ENCODE data around the gene SLC22A3. TPM values are rescaled to one million over a fixed set of nuclear protein-coding genes. Genes with fewer than 3 reads are reported as not detected.

Gene SLC22A3
- total RNA-seq, 3 donors from 2014 or later (not counting 1 experiment from before 2014, with no cell fraction given), result not detected

DNA sequence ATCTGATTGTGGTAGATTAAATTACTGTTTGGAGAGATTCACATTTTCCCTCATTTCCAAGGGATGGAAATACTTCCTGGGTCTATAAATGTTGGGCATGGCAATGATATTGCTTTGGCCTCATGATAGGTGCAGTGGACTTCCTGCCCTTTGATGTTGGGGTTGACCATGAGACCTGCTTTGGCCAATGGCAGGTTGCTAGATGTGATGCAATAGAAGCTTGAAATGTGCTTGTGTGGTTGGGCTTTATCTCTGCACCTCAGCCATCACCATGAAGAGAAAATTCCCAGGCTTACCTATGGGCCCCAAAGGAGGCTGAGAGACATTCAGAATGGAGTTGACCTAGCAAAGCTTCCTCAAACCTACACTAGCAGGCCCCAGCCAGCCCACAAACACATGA, 69.4 kb downstream of the SLC22A3 start:
- DNase-seq (no peak), ATAC-seq (no peak)
- intact Hi-C loops (cut with micrococcal nuclease), result no loop called here
- H3K27ac Mint-ChIP-seq, result no peak overlapping the region
- Histone ChIP-seq H3K9me3 (ENCODE audit: control insufficient read depth, insufficient read depth, low read length) (no peaks in the 10 kb centered on the region), H3K4me3 (ENCODE audit: low read length) (no peak overlapping the region), H3K36me3 (ENCODE audit: control insufficient read depth, insufficient read depth, low read length) (no peaks in the 10 kb centered on the region), H3K27ac (ENCODE audit: low read length) (no peak overlapping the region), H3K4me1 (ENCODE audit: control insufficient read depth, insufficient read depth, low read length) (no peaks in the 10 kb centered on the region), H3K27me3 (ENCODE audit: control insufficient read depth, insufficient read depth, low read length) (peaks cover 4% of the 10 kb centered on the region)
- H3K9me3 Mint-ChIP-seq, result no peaks in the 10 kb centered on the region
- H3K27me3 Mint-ChIP-seq (ENCODE audit: low read depth in 2 of 2), result peaks cover 19 to 49% of the 10 kb centered on the region in 2 donors
- TF ChIP-seq, protein P1, sequence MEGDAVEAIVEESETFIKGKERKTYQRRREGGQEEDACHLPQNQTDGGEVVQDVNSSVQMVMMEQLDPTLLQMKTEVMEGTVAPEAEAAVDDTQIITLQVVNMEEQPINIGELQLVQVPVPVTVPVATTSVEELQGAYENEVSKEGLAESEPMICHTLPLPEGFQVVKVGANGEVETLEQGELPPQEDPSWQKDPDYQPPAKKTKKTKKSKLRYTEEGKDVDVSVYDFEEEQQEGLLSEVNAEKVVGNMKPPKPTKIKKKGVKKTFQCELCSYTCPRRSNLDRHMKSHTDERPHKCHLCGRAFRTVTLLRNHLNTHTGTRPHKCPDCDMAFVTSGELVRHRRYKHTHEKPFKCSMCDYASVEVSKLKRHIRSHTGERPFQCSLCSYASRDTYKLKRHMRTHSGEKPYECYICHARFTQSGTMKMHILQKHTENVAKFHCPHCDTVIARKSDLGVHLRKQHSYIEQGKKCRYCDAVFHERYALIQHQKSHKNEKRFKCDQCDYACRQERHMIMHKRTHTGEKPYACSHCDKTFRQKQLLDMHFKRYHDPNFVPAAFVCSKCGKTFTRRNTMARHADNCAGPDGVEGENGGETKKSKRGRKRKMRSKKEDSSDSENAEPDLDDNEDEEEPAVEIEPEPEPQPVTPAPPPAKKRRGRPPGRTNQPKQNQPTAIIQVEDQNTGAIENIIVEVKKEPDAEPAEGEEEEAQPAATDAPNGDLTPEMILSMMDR (IDR thresholded peaks at IDR 0.05), result no peak
- peaks cover 5% of the 10 kb centered on the region for H3K36me3 Mint-ChIP-seq
- H3K4me3 Mint-ChIP-seq, result no peak overlapping the region
- no peaks in the 10 kb centered on the region for H3K4me1 Mint-ChIP-seq

DNA sequence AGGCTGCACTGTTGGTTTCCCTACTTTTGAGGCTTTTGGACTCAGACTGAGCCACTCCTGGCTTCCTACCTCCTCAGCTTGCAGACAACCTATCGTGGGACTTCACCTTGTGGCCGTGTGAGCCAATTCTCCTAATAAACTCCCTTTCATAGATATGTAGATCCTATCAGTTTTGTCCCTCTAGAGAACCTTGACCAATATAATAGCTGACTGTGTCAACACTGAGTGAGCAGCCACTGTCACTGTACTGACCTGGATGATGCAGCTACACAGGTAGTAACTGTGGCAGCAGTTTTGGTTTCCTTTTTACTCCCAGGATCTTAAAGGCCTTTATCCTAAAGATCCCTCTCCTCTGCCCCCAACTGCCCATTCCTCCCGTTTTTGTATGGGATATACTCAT, 70.2 kb downstream of the SLC22A3 start:
- H3K4me1 ChIP-seq (ENCODE audit: control insufficient read depth, insufficient read depth, low read length), result no peaks in the 10 kb centered on the region
- TF ChIP-seq, protein P1 (IDR thresholded peaks at IDR 0.05), result no peak
- H3K9me3 ChIP-seq (ENCODE audit: control insufficient read depth, insufficient read depth, low read length), result no peaks in the 10 kb centered on the region
- H3K4me1 Mint-ChIP-seq, result no peaks in the 10 kb centered on the region
- DNase-seq, result no peak
- H3K27ac ChIP-seq (ENCODE audit: low read length), result no peak overlapping the region
- H3K4me3 ChIP-seq (ENCODE audit: low read length), result no peak overlapping the region
- no peak for ATAC-seq
- WGBS (ENCODE audit: insufficient coverage), result 96% methylated on average over 2 of the region's 3 CpGs
- no peak overlapping the region for H3K27ac Mint-ChIP-seq
- peaks cover 19 to 45% of the 10 kb centered on the region in 2 donors for H3K27me3 Mint-ChIP-seq (ENCODE audit: low read depth in 2 of 2)
- H3K36me3 ChIP-seq (ENCODE audit: control insufficient read depth, insufficient read depth, low read length), result no peaks in the 10 kb centered on the region
- intact Hi-C loops (cut with micrococcal nuclease), result no loop called here
- no peak overlapping the region for H3K4me3 Mint-ChIP-seq
- peaks cover 4% of the 10 kb centered on the region for H3K27me3 ChIP-seq (ENCODE audit: control insufficient read depth, insufficient read depth, low read length)
- no peaks in the 10 kb centered on the region for H3K9me3 Mint-ChIP-seq
- H3K36me3 Mint-ChIP-seq, result peaks cover 5% of the 10 kb centered on the region

DNA sequence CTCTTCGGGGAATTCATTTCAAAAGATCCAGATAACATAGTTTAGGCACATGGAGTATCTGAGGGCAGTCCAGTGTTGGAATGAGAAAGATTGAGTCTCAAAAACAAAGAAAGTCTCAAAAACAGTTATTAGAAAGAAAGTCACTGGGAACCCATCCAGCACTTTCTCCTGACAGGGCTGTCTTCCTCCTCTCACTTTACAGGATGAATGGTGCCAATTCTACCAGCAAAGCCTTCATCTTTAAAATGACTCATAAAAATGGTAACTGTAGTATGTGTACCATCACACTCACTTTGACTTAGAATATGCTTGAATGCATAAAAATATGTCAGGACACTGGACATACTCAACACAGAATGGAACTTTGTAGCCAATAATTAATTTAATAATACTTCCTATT, 71.3 kb downstream of the SLC22A3 start:
- intact Hi-C loops (cut with micrococcal nuclease), result no loop called here
- Mint-ChIP-seq H3K4me3 (no peak overlapping the region), H3K27ac (no peak overlapping the region), H3K27me3 (ENCODE audit: low read depth in 2 of 2) (peaks cover 11 to 34% of the 10 kb centered on the region in 2 donors), H3K9me3 (no peaks in the 10 kb centered on the region), H3K4me1 (no peaks in the 10 kb centered on the region), H3K36me3 (peaks cover 5% of the 10 kb centered on the region)
- DNase-seq (no peak), ATAC-seq (no peak)
- no peaks in the 10 kb centered on the region for H3K27me3 ChIP-seq (ENCODE audit: control insufficient read depth, insufficient read depth, low read length)
- TF ChIP-seq, protein P1 (IDR thresholded peaks at IDR 0.05), result no peak
- H3K4me1 ChIP-seq (ENCODE audit: control insufficient read depth, insufficient read depth, low read length), result no peaks in the 10 kb centered on the region
- H3K9me3 ChIP-seq (ENCODE audit: control insufficient read depth, insufficient read depth, low read length), result no peaks in the 10 kb centered on the region
- no peaks in the 10 kb centered on the region for H3K36me3 ChIP-seq (ENCODE audit: control insufficient read depth, insufficient read depth, low read length)
- no peak overlapping the region for H3K4me3 ChIP-seq (ENCODE audit: low read length)
- no peak overlapping the region for H3K27ac ChIP-seq (ENCODE audit: low read length)
- WGBS (ENCODE audit: insufficient coverage), result 80% methylated on average over 1 of the region's 1 CpG

DNA sequence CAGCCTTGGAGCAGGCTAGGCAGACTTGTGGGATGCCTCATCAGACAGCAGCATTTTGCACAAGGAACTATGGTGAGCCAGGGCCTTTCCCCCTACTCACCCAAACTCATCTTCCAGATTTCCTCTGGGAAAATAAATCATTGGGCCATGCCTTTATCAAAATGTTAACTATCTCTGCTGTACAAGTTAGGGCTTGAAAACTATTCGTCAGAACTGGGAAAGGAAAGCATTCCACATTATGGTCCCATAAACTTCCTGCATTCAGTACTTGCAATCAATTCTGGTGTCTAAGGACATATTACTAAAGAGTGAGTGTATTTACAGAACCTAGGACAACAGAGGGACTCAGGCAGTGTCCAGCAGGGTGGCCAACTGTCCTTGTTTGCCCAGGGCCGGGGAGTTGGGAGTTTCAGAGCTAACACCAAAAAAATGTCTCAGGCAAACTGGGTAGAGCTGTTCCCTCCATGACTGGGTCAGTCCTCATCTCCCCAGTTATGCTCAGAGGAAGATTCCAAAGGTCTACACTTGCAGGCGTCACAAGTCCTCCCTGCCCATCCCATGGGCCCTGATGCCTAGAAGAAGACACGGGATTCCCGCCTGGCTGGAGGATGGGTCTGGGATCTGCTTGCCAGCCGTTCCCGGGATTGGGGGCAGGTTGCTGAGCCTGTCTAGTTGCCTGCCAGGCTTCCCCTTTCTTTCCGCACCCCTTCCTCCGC, 72.2 kb downstream of the SLC22A3 start:
- no peaks in the 10 kb centered on the region for H3K27me3 ChIP-seq (ENCODE audit: control insufficient read depth, insufficient read depth, low read length)
- H3K4me1 ChIP-seq (ENCODE audit: control insufficient read depth, insufficient read depth, low read length), result no peaks in the 10 kb centered on the region
- Mint-ChIP-seq H3K27me3 (ENCODE audit: low read depth in 2 of 2) (peaks cover 5 to 25% of the 10 kb centered on the region in 2 donors), H3K4me1 (no peaks in the 10 kb centered on the region), H3K9me3 (no peaks in the 10 kb centered on the region), H3K27ac (no peak overlapping the region), H3K36me3 (peaks cover 5% of the 10 kb centered on the region), H3K4me3 (no peak overlapping the region)
- TF ChIP-seq, protein P1 (IDR thresholded peaks at IDR 0.05), result no peak
- H3K9me3 ChIP-seq (ENCODE audit: control insufficient read depth, insufficient read depth, low read length), result no peaks in the 10 kb centered on the region
- ATAC-seq (no peak), DNase-seq (no peak)
- 92% methylated on average over 9 of the region's 9 CpGs for WGBS (ENCODE audit: insufficient coverage)
- intact Hi-C loops (cut with micrococcal nuclease), result no loop called here
- H3K36me3 ChIP-seq (ENCODE audit: control insufficient read depth, insufficient read depth, low read length), result no peaks in the 10 kb centered on the region
- no peak overlapping the region for H3K27ac ChIP-seq (ENCODE audit: low read length)
- H3K4me3 ChIP-seq (ENCODE audit: low read length), result no peak overlapping the region
